SK-N-SH (cell line): Measurements from ENCODE around the gene ARMH3. TPM values are rescaled to one million over a fixed set of nuclear protein-coding genes. Genes with fewer than 3 reads are reported as not detected.

Experiments used
- CTCF ChIA-PET: fragments of 300-600, 350-600 bp; formaldehyde crosslinking; extraction: SDS; loops from one replicate; lab custom pipeline; 2021; lab: Yijun Ruan, JAX
- POLR2A ChIA-PET: fragments of 350-600 bp; sonication (Branson Sonifier 250); formaldehyde crosslinking; extraction: SDS; loops from one replicate; lab custom pipeline; 2020; ENCODE audit warnings: antibody characterized with exemption, inconsistent platforms; lab: Yijun Ruan, JAX
- DNase-seq: peaks from one replicate; pipeline ENCODE4 v3.0.0; 2012
- H2AFZ ChIP-seq: fragments of 200-600 bp; sonication (generic); 2 replicates; pipeline ENCODE4 v1.8.1; 2016; ENCODE audit warnings: antibody characterized with exemption, mild to moderate bottlenecking, low read depth
- H3F3A ChIP-seq: fragments of 200-600 bp; sonication (generic); replicated peaks from 2 replicates; pipeline ENCODE3; 2016; ENCODE audit warnings: antibody characterized with exemption, mild to moderate bottlenecking; ENCODE audit not compliant: insufficient read depth
- H3K27ac ChIP-seq, 2 experiments: fragments of 200-500 bp in 1 of 2; fragments of 200-600 bp in 1 of 2; sonication (Bioruptor generic) in 1 of 2; sonication (generic), shearing (Covaris generic) in 1 of 2; 2 replicates each; pipeline versions ENCODE4 v1.5.1 to v1.6.1; 2014 to 2016; ENCODE audit warnings: low read depth in 2 of 2, inconsistent platforms in 1 of 2, low read length in 1 of 2, mild to moderate bottlenecking in 1 of 2, mixed read lengths in 1 of 2
- H3K27me3 ChIP-seq: fragments of 200-600 bp; sonication (generic), shearing (Covaris generic); 2 replicates; pipeline ENCODE4 v1.6.1; 2016; ENCODE audit warnings: mixed run types; ENCODE audit not compliant: insufficient read depth
- H3K36me3 ChIP-seq, 2 experiments: fragments of 200-500 bp in 1 of 2; fragments of 200-600 bp in 1 of 2; sonication (Bioruptor generic) in 1 of 2; sonication (generic) in 1 of 2; replicated peaks in 1 of 2; 2 replicates each; pipeline versions ENCODE3 to v1.5.1; 2014 to 2016; ENCODE audit warnings: low read length in 1 of 2, mild to moderate bottlenecking in 1 of 2; ENCODE audit not compliant: insufficient read depth in 2 of 2, control insufficient read depth in 1 of 2
- H3K4me1 ChIP-seq, 2 experiments: fragments of 200-500 bp in 1 of 2; fragments of 200-600 bp in 1 of 2; sonication (Bioruptor generic) in 1 of 2; sonication (generic), shearing (Covaris generic) in 1 of 2; 2 replicates each; pipeline versions ENCODE4 v1.5.1 to v1.6.1; 2014 to 2016; ENCODE audit warnings: low read depth in 1 of 2, low read length in 1 of 2, mixed run types in 1 of 2; ENCODE audit not compliant: insufficient read depth in 2 of 2, control insufficient read depth in 1 of 2
- H3K4me2 ChIP-seq: fragments of 200-600 bp; sonication (generic), shearing (Covaris generic); 2 replicates; pipeline ENCODE4 v1.6.1; 2017; ENCODE audit warnings: mixed run types
- H3K4me3 ChIP-seq, 2 experiments: fragments of 200-500 bp in 1 of 2; fragments of 200-600 bp in 1 of 2; sonication (Bioruptor generic) in 1 of 2; sonication (generic), shearing (Covaris generic) in 1 of 2; 2 replicates each; pipeline versions ENCODE4 v1.5.1 to v1.8.1; 2014 to 2016; ENCODE audit warnings: low read depth in 2 of 2, inconsistent platforms in 1 of 2, low read length in 1 of 2, mild to moderate bottlenecking in 1 of 2, mixed read lengths in 1 of 2, moderate library complexity in 1 of 2
- H3K79me2 ChIP-seq: fragments of 200-600 bp; sonication (generic); 2 replicates; pipeline ENCODE4 v1.8.1; 2017; ENCODE audit warnings: mild to moderate bottlenecking; ENCODE audit not compliant: insufficient read depth
- H3K9ac ChIP-seq: fragments of 200-600 bp; sonication (generic); 2 replicates; pipeline ENCODE4 v1.6.1; 2017; ENCODE audit warnings: mixed run types
- H3K9me2 ChIP-seq: fragments of 200-600 bp; sonication (generic); 2 replicates; pipeline ENCODE4 v1.6.1; 2017; ENCODE audit warnings: mixed run types
- H3K9me3 ChIP-seq: fragments of 200-600 bp; sonication (generic); 2 replicates; pipeline ENCODE4 v1.6.1; 2017; ENCODE audit warnings: mixed run types, mild to moderate bottlenecking, moderate library complexity
- H4K20me1 ChIP-seq: fragments of 200-600 bp; sonication (generic); 2 replicates; pipeline ENCODE4 v1.6.1; 2017; ENCODE audit warnings: mild to moderate bottlenecking, mixed run types; ENCODE audit not compliant: insufficient read depth
- FOXJ3 ChIP-seq: sonication (generic); formaldehyde crosslinking; IDR thresholded peaks from 2 replicates; pipeline ENCODE4 v1.5.1; 2020; ENCODE audit warnings: mild to moderate bottlenecking, missing genetic modification reagents
- GATA2 ChIP-seq: sonication (generic); formaldehyde crosslinking; IDR thresholded peaks from 2 replicates; pipeline ENCODE4 v1.5.0; 2020; ENCODE audit warnings: mild to moderate bottlenecking, missing genetic modification reagents
- IRF3 ChIP-seq: fragments of 150-350 bp; IDR thresholded peaks from 2 replicates; pipeline ENCODE4 v1.6.1; 2016; ENCODE audit warnings: mild to moderate bottlenecking, low read depth, low read length
- NFIC ChIP-seq: IDR thresholded peaks from 2 replicates; pipeline ENCODE4 v1.4.0; 2012; ENCODE audit warnings: borderline replicate concordance
- PBX3 ChIP-seq: IDR thresholded peaks from 2 replicates; pipeline ENCODE4; 2012
- POLR2AphosphoS5 ChIP-seq: IDR thresholded peaks from 2 replicates; pipeline ENCODE4 v1.6.1; 2012; ENCODE audit warnings: low read depth, low read length
- RAD21 ChIP-seq: IDR thresholded peaks from 2 replicates; pipeline ENCODE4 v1.6.1; 2012; ENCODE audit warnings: mild to moderate bottlenecking, low read length
- RFX5 ChIP-seq: IDR thresholded peaks from 2 replicates; pipeline ENCODE4 v1.6.1; 2012; ENCODE audit warnings: mild to moderate bottlenecking, improper control_type of control experiment, low read length
- RXRA ChIP-seq: IDR thresholded peaks from 2 replicates; pipeline ENCODE4 v1.4.0; 2012; ENCODE audit warnings: low read depth, mild to moderate bottlenecking, borderline replicate concordance
- SMC3 ChIP-seq: IDR thresholded peaks from 2 replicates; pipeline ENCODE4 v1.6.1; 2012; ENCODE audit warnings: low read depth, low read length, improper control_type of control experiment
- TCF12 ChIP-seq: IDR thresholded peaks from 2 replicates; pipeline ENCODE4 v1.4.0; 2012
- USF1 ChIP-seq: IDR thresholded peaks from 2 replicates; pipeline ENCODE4 v1.4.0; 2012; ENCODE audit warnings: low read depth, borderline replicate concordance
- WGBS: methylation state at CpG from one replicate; pipeline ENCODE4 v1.1.6; 2017; ENCODE audit warnings: low lambda C conversion rate; 5-methylcytosine and 5-hydroxymethylcytosine counted together
- polyA plus RNA-seq, 3 experiments: library from polyadenylated mRNA; depleted of rRNA; stranded (reverse); fragments of >200 nt; gene quantifications; 2 replicates each; pipeline ENCODE4 v1.2.3, GENCODE V29; 2012
- small RNA-seq, 7 experiments: library from RNA; depleted of rRNA; stranded (forward); fragments of <200 nt; gene quantifications; one replicate each; pipeline ENCODE3, GENCODE V24; 2012

ARMH3 gene
- polyA plus RNA-seq, 1 of the 3 experiments (the other 2 are of a cell fraction), result 12.1 TPM

GRCh38 chr10:101803511-101803910, 252.5 kb downstream of the ARMH3 start (continued):
- TF ChIP-seq SMC3, result no peak
- TF ChIP-seq, all 33 proteins: peak for 0

- no peaks in the 10 kb centered on the region for H3K27me3 ChIP-seq
- peaks cover 0 to 2% of the 10 kb centered on the region in 2 experiments; a peak in 1 of 4 replicates for H3K4me1 ChIP-seq
- DNase-seq, result no peak
- H3K9me2 ChIP-seq, result no peaks in the 10 kb centered on the region
- TF ChIP-seq FOXJ3 (CRISPR knock-in tag), result no peak
- TF ChIP-seq RXRA, result no peak
- no peak for TF ChIP-seq POLR2AphosphoS5
- TF ChIP-seq PBX3, result no peak
- no peak for TF ChIP-seq GATA2 (CRISPR knock-in tag)
- no peak for TF ChIP-seq RFX5
- TF ChIP-seq RAD21, result no peak
- TF ChIP-seq TCF12, result no peak
- TF ChIP-seq IRF3, result no peak
- no peak; the same call in 1 of the 2 replicates for TF ChIP-seq NFIC
- no peak for TF ChIP-seq USF1
- H3K27ac ChIP-seq, result peak overlapping the region; percentile 7 to 24; a peak in 2 of 4 replicates
- H3K4me2 ChIP-seq, result no peak overlapping the region
- H2AFZ ChIP-seq, result no peak overlapping the region
- CTCF ChIA-PET, result interaction anchor here (0.9 to 5.6 kb wide), 2 partner anchors 15 to 195 kb away, joined by 6 to 47 read pairs; partner anchors contain the start of gene NPM3
- WGBS, result 72% methylated on average over 4 of the region's 4 CpGs
- no peak overlapping the region for H3K9ac ChIP-seq
- peaks cover 57% of the 10 kb centered on the region for H3F3A ChIP-seq
- H3K36me3 ChIP-seq, result peaks cover 80 to 98% of the 10 kb centered on the region in 2 experiments
- no peak overlapping the region for H3K4me3 ChIP-seq
- H3K9me3 ChIP-seq, result no peaks in the 10 kb centered on the region
- H3K79me2 ChIP-seq, result peaks cover 100% of the 10 kb centered on the region
- H4K20me1 ChIP-seq, result peaks cover 92% of the 10 kb centered on the region
- POLR2A ChIA-PET, result interaction anchor here (0.6 to 0.7 kb wide), 2 partner anchors 16 to 368 kb away, joined by 3 to 4 read pairs; no protein-coding TSS in a partner anchor
Observed at GRCh38 chr10:101797403-101798059, 258.4 kb downstream of the ARMH3 start.

Small RNAs within 50 kb of the gene (small RNA-seq; reads per million reads assigned to genes)
- gene AL500527.1 (0 reads per million in 7 experiments), gene AL500527.2 (0 reads per million in 7 experiments), gene RF00017 (0 reads per million in 7 experiments), gene RF00019 (0 reads per million in 7 experiments)

Other genes starting within 250 kb of the ARMH3 start
- 24.8 and 36.6 TPM in 2 replicates for gene OGA, start 237.7 kb downstream of the ARMH3 start, polyA plus RNA-seq (2012; rRNA removed)
- 1.0 and 1.8 TPM in 2 replicates for gene KCNIP2, start 212.4 kb downstream of the ARMH3 start, polyA plus RNA-seq (2012; rRNA removed)
- 7.3 and 7.8 TPM in 2 replicates for gene HPS6, start 9.2 kb upstream of the ARMH3 start, polyA plus RNA-seq (2012; rRNA removed)
- 85.9 and 113 TPM in 2 replicates for gene LDB1, start 64.2 kb upstream of the ARMH3 start, polyA plus RNA-seq (2012; rRNA removed)
- 22.6 and 23.1 TPM in 2 replicates for gene PPRC1, start 76.9 kb upstream of the ARMH3 start, polyA plus RNA-seq (2012; rRNA removed)
- 71.8 and 94.6 TPM in 2 replicates for gene NOLC1, start 96.2 kb upstream of the ARMH3 start, polyA plus RNA-seq (2012; rRNA removed)
- 0.25 and 0.29 TPM in 2 replicates for gene ELOVL3, start 170.1 kb upstream of the ARMH3 start, polyA plus RNA-seq (2012; rRNA removed)
- gene PITX3, start 185.3 kb upstream of the ARMH3 start, polyA plus RNA-seq (2012; rRNA removed), result not detected in 2 replicates
- 11.4 and 12.3 TPM in 2 replicates for gene GBF1, start 189.4 kb upstream of the ARMH3 start, polyA plus RNA-seq (2012; rRNA removed)